SKM-1 treated with dmso at 0.1 percent for 144 hours (cell line): ENCODE data around the gene ZBTB25.

Experiments
- DNase-seq: peaks from one replicate; lab custom pipeline; 2025; ENCODE audit not compliant: unreplicated experiment; lab: John Stamatoyannopoulos, UW

Gene ZBTB25

GRCh38 chr14:64400829-64401459 lies 102.7 kb downstream of the ZBTB25 start:
- no peak for DNase-seq
